H1 (cell line): ENCODE measurements around the gene FAM240A. TPM values are rescaled to one million over a fixed set of nuclear protein-coding genes. Genes with fewer than 3 reads are reported as not detected.

Experiments
- POLR2A ChIP-seq, 2 experiments: IDR thresholded peaks; 1 replicate in 1 of 2; 2 replicates in 1 of 2; pipeline ENCODE4 v1.6.1; 2011; ENCODE audit warnings: low read depth in 2 of 2, low read length in 2 of 2, mild to moderate bottlenecking in 2 of 2; ENCODE audit errors: control extremely low read depth in 1 of 2
- SP2 ChIP-seq: IDR thresholded peaks from 2 replicates; pipeline ENCODE4 v1.6.1; 2012; ENCODE audit warnings: mild to moderate bottlenecking, low read length, inconsistent platforms
- polyA plus RNA-seq, 7 experiments: library from polyadenylated mRNA; depleted of rRNA in 3 of 7; stranded (reverse) in 5 of 7; unstranded in 2 of 7; fragments of >200 nt in 5 of 7; fragments of 200-250 nt in 2 of 7; gene quantifications; 1 replicate in 5 of 7; 2 replicates in 1 of 7; 4 replicates in 1 of 7; pipeline versions ENCODE4 v1.2.1 to v1.2.3, GENCODE V29; 2011 to 2013; ENCODE audit warnings: missing spikeins in 2 of 7, mixed read lengths in 2 of 7
- total RNA-seq: library from RNA; stranded (reverse); fragmentation: NEBNext Ultra II Directional; extraction: Animal tissue kit (Norgen Biotek cat#: 25700); gene quantifications from 2 replicates; pipeline ENCODE4 v1.2.1, GENCODE V29; 2021

Gene FAM240A
- total and polyA plus RNA-seq, 2 of the 8 experiments (the other 6 are each of a cell fraction or from before 2014, with no cell fraction given) = 0.08 TPM; not detected in 1

DNA sequence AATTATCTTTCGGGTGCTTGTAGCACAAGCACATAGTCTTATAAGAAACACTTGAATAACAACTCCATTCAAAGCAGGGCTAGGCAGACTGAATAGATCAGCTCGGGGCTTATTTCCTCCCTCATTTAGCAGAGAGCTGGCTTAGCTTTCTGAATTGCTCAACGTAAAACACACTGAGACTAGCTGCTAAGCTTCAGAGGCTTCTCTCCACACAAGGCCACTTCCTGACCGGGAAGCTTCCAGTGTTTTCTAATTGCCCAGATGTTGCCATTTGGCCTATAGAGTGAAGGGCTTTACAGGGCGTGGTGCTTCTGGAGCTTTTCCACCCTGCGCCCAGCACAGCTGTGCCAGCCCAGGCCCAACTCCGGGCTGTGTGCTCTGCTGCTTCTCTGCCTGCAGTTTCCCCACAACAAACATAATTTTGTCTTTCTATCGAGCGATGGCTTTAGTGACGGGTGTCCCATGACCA is 16.6 kb downstream of the FAM240A start (continued):
- TF ChIP-seq POLR2A (IDR thresholded peaks at IDR 0.05; ENCODE audit: control extremely low read depth in 1 of 2, low read depth in 2 of 2, low read length in 2 of 2) = no peak
- TF ChIP-seq SP2 = no peak
